ENCODE measurements around the gene PODXL2. TPM values are rescaled to one million over a fixed set of nuclear protein-coding genes. Genes with fewer than 3 reads are reported as not detected.

Gene PODXL2
- total RNA-seq, 1 donor from 2014 or later, result 2.9 TPM

DNA sequence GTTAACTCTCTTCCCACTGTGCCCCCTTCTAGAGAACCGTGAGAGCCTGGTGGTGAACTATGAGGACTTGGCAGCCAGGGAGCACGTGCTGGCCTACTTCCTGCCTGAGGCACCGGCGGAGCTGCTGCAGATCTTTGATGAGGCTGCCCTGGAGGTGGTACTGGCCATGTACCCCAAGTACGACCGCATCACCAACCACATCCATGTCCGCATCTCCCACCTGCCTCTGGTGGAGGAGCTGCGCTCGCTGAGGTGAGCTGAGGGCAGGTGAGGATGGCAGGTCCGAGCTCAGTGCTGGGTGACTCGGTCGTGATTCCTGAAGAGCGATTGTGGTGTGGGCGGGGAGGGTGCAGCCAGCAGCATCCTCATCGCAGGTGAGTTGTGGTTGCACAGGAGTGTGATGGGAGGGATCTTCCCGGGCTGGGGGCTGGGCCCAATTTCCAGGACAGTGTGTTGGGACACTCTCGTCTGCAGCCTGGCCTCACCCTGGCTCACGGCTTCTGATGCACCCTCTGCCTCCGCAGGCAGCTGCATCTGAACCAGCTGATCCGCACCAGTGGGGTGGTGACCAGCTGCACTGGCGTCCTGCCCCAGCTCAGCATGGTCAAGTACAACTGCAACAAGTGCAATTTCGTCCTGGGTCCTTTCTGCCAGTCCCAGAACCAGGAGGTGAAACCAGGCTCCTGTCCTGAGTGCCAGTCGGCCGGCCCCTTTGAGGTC lies 22.7 kb upstream of the PODXL2 start:
- no peak for DNase-seq

DNA sequence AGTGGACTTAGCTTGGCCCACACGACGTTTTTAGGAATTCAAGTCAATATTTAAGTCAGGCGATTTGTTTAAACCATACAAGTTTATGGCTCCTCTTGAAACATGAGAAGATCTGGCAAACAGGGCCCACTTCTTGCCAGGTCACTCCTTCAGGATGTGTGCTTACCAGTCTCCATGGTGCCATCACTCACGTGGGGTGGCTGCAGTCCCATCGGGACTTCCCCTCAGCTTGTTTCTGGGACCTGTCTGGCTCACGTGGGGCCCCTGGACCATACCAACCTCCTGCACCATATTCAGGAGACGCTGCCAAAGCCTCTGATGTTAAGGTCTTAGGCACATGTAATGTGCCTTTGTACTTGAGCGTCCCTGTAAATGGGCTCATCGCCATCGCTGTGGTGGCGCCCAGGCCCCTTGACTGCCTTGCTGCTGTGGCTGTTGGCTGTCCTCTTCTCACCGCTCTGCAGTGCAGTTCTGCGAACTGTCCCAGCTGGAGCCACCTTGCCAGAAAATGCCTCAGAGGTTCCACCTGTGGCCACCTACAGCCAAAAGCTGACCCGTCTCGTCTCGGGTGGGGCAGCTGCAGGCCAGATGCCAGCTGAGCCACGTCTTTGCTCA lies 21.9 kb upstream of the PODXL2 start:
- no peak for DNase-seq

DNA sequence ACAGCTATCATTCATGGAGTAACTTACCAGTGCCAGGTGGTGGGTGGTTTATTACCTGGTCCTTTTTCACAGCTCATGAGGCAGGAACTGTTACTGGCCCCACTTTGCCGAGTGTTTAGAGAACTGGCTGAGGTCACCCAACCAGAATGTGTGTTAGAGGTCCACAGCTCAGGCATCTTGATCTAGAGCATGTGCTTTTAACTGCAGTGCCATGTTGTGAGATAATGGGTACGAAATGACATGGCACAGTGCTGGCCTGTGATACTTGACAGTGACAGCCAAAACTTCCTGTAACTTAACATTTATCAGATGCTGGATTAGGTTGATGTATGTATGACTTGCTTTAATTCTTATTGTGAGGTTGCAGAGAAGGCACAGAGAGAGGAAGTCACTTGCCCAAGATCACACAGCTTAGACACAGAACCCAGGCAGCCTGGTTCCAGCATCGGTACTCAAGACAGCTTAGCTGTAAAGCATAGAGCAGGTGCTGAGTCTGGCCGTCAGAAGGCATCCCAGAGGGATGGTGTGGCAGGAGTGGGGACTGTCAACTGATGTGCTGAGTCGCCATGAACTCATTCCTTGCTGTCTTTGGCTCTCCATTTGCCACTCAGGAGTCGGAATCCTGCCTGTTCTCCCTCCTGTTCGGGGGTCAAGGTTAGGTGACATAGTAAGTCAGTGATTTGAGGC lies 21.2 kb upstream of the PODXL2 start:
- no peak for DNase-seq

DNA sequence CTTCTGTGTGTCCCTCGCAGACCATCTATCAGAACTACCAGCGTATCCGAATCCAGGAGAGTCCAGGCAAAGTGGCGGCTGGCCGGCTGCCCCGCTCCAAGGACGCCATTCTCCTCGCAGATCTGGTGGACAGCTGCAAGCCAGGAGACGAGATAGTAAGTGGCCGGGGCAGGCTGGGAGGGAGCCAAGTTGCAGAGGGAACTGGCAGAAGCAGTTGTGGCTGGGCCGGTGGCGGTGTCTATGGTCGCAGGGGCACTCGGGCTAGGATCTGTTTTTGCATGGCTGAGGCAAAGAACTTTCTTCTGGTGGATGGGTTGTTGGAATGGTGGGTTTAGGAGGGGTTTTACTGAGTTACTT lies 20.6 kb upstream of the PODXL2 start:
- no peak for DNase-seq

DNA sequence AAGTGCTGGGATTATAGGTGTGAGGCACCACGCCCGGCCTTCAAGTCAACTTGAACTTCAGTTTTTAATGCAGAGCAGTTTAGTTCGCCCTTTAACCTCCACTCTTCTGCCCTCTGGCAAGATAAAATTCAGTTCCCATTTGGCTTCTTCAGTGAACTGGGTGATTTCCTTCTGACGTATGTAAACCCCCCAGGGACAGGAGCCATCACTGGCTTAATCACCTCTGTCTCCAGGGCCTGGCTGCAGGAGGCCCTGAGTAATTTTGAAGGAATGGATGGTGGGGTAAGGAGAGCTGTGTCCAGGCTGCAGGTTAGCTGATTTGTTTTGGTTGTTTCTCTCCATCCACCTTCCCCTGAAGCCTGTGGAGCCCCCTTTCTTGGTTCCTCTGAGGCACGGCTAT lies 18.9 kb upstream of the PODXL2 start:
- no peak for DNase-seq

DNA sequence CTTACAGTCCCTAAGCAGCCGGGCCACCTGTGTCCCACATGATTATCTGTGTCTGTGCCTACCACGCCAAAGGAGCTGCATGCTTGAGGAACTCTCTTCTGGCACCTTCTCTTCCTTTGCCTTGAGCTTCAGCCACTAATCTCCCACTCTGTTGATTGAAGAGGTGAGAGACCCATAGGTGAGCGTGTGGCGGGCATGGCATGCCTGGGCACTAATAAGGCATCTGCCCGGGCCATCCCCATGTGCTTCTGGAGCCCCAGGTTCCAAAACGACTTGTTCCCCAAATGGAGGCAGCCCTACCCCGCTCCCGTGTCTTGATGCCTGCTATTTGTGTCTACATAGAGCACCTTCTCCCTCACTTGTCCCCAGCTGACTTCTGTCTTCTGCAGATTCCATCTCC lies 17.7 kb upstream of the PODXL2 start:
- DNase-seq, result no peak

DNA sequence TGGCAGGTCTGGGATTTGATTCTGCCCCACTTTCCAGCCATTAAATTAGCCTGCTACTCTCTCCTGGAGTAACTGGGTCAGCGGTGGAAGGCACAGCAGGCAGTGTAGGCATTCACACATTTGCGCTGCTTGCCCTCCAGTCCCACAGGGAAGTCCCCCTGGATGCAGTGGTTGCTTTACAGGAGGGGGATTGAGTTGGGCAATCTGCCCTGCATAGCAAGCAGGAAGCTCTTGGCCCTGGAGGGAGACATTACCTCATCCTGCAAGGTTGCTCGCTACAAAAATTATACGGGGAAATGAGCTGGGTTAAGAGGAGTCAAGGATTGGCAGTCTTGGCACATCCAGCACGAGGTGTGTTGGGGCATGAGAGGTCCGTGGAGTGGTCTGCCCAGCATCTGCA lies 16.0 kb upstream of the PODXL2 start:
- peak; percentile 52 for DNase-seq

DNA sequence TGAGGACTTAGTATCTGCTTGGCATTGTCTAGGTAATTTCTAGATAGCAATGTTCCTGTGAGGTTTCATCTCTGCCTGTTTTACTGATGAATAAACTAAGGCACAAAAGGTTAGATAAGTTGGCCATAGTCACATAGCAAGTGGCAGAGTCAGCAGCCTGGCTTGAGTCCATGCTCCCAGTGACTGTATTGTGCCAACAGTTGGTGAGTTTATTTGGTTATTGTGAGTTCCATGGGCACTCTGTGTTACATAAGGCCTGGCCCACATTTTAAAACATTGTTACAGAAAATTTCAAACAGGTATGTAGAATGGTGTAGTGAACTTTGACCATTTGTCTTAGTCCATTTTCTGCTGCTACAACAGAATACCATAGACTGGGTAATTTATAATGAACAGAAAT lies 15.6 kb upstream of the PODXL2 start:
- no peak for DNase-seq

DNA sequence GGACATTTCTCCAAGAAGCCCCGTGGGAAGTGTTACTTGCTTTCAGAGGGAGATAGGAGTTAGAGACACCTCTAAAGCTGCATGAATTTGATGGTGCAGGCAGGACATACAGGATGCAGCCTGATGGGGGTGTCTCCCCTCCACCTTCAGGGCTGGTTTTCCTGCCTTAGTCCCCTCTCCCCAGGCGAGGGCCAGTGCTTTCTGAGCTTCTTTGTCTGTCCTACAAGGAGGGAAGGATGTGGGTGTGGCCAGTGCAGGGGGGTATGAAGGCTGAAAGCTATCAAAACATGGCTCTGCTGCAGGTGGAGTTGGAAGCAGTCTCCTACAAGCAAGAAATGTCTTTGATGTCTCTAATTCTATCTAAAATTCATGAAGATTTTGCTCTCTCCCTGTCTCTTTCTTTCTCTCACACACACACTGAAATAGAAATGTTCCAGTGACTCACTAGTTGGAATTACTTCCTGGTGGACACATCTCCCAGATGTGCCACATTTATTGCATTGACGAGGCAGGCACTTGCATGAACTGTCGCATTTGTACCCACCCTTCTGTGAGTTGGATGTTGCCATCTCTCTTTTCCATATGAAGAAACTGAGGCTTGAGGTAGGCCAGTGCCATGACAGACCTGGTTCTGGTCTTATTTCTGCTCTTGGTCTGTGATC lies 13.9 kb upstream of the PODXL2 start:
- DNase-seq, result peak; percentile 11

DNA sequence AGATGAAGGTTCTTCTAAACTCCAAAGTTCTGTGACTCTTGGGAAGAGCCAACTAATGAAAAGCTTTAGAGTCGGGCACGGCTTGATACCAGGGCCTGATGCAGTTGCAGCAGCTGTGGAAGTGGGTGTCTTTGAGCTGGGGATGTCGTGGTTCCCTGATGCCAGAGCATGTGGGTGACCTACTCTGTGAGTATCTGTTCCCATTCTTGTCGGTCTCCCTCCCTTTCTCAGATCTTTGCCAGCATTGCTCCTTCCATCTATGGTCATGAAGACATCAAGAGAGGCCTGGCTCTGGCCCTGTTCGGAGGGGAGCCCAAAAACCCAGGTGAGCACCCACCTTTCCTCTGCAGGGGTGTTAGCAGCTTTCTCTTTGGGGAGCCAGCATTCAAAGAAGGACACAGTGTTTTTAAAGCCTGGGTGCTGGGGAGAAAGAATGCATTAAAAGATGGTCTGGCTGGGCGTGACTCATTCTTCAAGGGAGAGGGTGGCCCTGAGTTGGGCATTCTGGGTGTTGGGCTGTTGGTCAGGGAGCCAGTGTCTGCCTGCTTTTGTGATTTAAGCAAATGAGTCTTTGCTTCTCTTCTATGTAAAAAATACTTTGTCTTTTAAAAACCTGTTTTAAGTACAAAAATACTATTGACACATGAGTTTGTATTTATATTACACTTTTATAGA lies 13.2 kb upstream of the PODXL2 start:
- no peak for DNase-seq

DNA sequence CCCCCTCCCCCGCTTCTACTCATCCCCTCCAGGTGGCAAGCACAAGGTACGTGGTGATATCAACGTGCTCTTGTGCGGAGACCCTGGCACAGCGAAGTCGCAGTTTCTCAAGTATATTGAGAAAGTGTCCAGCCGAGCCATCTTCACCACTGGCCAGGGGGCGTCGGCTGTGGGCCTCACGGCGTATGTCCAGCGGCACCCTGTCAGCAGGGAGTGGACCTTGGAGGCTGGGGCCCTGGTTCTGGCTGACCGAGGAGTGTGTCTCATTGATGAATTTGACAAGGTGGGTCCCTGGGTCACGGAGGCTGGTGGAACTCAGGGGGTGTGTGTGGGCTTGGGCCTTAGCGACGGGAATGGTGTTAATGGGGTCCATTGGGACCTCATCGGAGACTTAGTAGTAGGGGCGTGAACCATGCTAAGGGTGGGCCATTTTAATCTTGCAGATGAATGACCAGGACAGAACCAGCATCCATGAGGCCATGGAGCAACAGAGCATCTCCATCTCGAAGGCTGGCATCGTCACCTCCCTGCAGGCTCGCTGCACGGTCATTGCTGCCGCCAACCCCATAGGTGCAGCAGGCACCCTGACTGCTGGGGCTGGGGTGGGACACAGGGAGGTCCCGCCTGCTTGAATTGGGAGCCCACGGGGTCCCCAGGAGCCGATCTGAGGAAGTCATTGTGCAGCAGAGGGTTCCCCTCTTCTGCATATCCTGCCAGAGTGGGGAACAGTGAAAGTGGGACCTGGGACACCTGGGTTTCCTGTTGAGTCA lies 12.0 kb upstream of the PODXL2 start:
- DNase-seq, result no peak

DNA sequence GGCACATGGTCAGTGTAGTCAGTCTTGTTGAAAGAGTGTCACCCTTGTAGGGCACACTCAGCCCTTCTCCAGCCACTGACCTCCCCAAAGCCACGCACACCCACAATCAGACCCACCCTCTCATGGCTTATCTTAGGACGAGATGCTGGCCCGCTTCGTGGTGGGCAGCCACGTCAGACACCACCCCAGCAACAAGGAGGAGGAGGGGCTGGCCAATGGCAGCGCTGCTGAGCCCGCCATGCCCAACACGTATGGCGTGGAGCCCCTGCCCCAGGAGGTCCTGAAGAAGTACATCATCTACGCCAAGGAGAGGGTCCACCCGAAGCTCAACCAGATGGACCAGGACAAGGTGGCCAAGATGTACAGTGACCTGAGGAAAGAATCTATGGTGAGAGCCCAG lies 10.1 kb upstream of the PODXL2 start:
- DNase-seq, result no peak

DNA sequence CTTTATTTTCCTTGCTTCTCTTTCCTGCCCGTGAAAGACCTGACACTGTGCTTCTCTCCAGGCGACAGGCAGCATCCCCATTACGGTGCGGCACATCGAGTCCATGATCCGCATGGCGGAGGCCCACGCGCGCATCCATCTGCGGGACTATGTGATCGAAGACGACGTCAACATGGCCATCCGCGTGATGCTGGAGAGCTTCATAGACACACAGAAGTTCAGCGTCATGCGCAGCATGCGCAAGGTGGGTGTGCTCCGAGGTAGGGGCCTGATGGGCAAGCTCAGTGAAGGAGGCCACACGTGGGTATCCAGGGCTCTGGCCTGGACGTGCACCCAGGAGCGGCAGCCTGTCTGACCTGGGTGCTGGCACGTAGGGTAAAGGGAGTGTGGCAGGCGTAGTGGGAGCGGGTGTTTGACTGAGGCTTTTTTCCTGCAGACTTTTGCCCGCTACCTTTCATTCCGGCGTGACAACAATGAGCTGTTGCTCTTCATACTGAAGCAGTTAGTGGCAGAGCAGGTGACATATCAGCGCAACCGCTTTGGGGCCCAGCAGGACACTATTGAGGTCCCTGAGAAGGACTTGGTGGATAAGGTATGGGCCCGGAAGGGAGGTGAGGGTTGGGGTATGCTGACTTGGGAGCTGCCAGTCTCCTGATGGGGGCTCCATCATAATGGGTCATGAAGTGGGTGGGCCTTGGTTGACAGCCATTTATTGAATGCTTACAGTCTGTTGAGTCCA lies 8.2 kb upstream of the PODXL2 start:
- DNase-seq, result no peak

DNA sequence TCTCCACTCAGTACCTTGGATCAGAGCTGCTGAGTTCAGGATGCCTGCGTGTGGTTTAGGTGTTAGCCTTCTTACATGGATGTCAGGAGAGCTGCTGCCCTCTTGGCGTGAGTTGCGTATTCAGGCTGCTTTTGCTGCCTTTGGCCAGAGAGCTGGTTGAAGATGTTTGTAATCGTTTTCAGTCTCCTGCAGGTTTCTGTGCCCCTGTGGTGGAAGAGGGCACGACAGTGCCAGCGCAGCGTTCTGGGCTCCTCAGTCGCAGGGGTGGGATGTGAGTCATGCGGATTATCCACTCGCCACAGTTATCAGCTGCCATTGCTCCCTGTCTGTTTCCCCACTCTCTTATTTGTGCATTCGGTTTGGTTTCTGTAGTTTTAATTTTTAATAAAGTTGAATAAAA lies 7.0 kb upstream of the PODXL2 start:
- no peak for DNase-seq

DNA sequence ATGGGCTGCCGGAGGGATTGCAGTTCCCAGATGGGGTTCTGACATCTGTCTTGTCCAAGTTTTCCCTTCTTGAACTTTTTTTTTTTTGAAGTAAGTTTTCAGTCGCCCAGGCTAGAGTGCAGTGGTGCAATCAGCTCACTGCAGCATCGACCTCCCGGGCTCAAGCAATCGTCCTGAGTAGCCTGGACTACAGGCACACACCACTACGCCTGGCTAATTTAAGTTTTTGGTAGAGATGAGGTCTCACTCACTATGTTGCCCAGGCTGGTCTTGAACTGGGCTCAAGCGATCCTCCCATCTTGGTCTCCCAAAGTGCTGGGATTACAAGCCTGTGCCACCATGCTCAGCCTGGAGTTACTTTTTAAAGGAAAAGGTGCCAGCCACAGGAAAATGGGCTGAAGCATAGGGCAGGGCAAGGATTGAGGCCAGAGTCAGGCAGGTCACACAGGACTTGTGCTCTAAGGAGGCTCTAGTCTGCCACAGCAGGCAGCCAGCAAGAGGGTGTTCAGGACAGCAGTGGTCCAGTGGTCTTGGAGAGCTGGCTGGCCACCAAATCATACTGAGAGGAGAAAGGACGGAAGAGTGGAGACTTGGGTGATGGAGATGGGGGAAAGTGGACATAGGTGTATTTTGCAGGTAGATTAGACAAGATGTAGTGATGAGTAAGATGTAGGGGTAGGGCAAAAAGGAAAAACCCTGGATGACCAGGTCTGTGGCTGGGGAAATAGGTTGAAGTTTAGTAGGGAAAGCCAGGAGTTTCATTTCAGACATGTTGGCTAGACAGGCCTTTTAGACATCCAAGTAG lies 6.0 kb upstream of the PODXL2 start:
- no peak for DNase-seq

DNA sequence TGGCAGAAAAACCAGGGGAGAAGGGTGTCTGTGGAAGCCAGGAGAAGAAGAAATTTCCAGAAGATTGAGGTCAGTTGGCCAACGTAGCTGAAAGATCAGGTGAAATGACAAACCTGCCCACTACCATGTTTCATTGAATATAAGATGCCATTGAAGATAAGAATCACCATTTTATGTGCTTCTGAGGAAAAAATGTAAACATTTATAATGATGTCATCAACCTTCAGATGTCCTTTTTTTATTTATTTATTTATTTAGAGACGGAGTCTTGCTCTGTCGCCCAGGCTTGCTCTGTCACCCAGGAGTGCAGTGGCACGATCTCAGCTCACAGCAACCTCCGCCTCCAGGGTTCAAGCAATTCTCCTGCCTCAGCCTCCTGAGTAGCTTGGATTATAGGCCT lies 4.9 kb upstream of the PODXL2 start:
- DNase-seq, result no peak

DNA sequence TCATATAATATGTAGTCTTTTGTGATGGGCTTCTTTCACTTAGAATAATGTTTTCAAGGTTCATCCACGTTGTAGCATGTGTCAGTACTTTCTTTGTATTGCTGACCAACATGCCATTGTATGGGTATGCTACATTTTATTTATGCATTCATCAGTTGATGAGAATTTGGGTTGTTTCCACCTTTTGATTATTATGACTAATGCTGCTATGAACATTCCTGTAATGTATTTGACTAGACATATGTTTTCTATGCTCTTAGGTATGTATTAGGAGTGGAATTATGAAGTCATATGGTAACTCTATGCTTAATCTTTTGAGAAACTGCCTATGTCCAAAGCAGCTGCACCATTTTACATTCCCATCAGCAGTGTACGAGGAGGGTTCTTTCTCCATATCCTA lies 3.2 kb upstream of the PODXL2 start:
- DNase-seq, result no peak

DNA sequence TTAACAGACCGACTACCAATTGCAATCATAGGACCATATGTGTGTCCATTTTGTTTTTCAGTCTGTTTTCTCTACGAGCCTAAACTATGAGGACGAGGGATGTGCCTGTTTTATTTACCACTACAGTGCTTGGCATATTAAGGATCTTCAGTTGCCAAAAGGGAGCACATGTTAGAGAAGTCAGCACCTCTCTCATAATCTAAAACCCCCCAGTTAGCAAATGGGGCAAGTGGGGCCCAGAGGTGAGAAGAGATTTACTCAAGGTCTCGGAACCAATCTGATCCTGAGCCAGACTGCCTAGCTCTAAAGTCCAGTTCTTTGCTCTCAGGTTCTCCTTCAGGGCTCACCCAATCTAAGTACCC lies 578 bp upstream of the PODXL2 start:
- no peak for DNase-seq

DNA sequence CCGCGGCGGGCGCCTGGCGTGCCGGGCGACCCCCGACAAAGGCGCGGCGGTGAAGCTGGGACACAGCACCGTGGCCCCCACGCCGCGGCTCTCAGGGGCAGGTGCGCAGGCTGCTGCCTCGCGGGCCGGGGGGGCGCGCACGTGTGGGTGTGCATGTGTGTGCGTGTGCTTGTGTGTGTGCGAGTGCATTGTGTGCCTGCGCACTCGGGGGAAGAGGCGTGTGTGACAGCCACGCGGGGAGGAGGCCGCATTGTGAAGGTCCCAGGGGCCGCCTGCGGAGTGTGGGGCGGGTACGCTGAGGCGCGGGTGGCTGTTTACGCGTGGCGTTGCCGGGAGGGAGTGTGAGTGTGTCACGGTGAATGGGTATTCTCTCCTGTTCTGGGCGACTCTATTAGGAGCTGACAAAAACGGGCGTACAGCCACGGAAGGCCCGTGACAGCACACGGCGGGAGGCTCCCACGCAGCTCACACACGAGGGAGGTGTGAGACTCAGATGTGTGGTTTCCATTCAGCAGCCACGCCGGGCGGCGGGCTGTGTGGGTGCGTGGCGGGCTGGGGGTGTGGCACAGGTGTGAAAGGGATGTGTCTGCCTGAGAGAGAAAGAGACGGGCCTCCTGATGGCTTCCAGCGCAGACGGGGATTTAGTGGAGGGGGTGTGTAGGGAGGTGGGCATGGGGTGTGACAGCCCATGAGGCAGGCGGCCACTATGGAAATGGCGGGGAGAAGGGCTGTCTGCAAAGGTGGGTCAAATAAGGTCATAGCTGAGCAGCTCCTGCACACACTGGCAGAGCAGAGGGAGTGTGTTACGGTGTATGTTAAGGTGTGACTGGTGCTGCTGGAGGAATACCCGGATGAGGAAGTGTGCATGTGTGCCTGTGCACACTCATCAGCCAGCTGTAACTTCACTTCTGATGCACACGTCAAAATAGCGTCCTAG lies 750 bp downstream of the PODXL2 start:
- DNase-seq, result peak; percentile 17
